B cell (primary cell): ENCODE results near the gene ATP5MK. TPM values are rescaled to one million over a fixed set of nuclear protein-coding genes. Genes with fewer than 3 reads are reported as not detected.
A peak's percentile ranks its signal among the peaks of the same experiment; 100 is the strongest.

Experiments
- ATAC-seq: fragments of 200-7000 bp; cut with Tn5 transposase; one replicate; pipeline ENCODE4 v1.10.0; 2021; ENCODE audit warnings: low read depth, mild to moderate bottlenecking, moderate number of reproducible peaks, moderate library complexity
- CTCF ChIA-PET: fragments of 350-600 bp; sonication (Branson Sonifier 250); formaldehyde crosslinking; loops from one replicate; lab custom pipeline; 2021; ENCODE audit warnings: antibody characterized with exemption, inconsistent platforms; lab: Charles Lee
- POLR2A ChIA-PET: fragments of 350-600 bp; sonication (Branson Sonifier 250); formaldehyde crosslinking; loops from one replicate; lab custom pipeline; 2021; ENCODE audit warnings: antibody characterized with exemption; lab: Charles Lee
- DNase-seq: peaks from one replicate; pipeline ENCODE4 v3.0.0; 2013
- H2AFZ ChIP-seq: 2 replicates; pipeline ENCODE4 v1.6.1; 2012; ENCODE audit warnings: mild to moderate bottlenecking, low read depth, low read length; ENCODE audit not compliant: insufficient read depth, poor library complexity, severe bottlenecking
- H3K27ac ChIP-seq, 2 donors: 1 replicate in 1 of 2; 2 replicates in 1 of 2; pipeline ENCODE4 v1.5.1; 2012 to 2013; ENCODE audit warnings: low read length in 2 of 2, mild to moderate bottlenecking in 2 of 2, moderate library complexity in 1 of 2
- H3K27me3 ChIP-seq, 4 experiments: fragments of 200-600 bp in 1 of 4; sonication (generic) in 1 of 4; replicated peaks in 1 of 4; 1 replicate in 2 of 4; 2 replicates in 2 of 4; pipeline versions ENCODE4 v1.6.1 to v1.7.0; 2013 to 2016; ENCODE audit warnings: low read length in 3 of 4, mild to moderate bottlenecking in 2 of 4, mixed read lengths in 1 of 4, moderate library complexity in 1 of 4; ENCODE audit not compliant: insufficient read depth in 4 of 4, control insufficient read depth in 3 of 4; ENCODE audit errors: control extremely low read depth in 1 of 4
- H3K36me3 ChIP-seq, 2 experiments: replicated peaks in 1 of 2; 1 replicate in 1 of 2; 2 replicates in 1 of 2; pipeline versions ENCODE4 v1.6.1 to v1.7.1; 2013; ENCODE audit warnings: low read length in 1 of 2; ENCODE audit not compliant: insufficient read depth in 2 of 2, control insufficient read depth in 1 of 2; ENCODE audit errors: control extremely low read depth in 1 of 2, extremely low read depth in 1 of 2
- H3K4me1 ChIP-seq, 2 donors: fragments of 200-600 bp in 1 of 2; sonication (generic) in 1 of 2; 1 replicate in 1 of 2; 2 replicates in 1 of 2; pipeline versions ENCODE4 v1.5.1 to v1.6.1; 2013 to 2017; ENCODE audit warnings: low read length in 2 of 2; ENCODE audit not compliant: control insufficient read depth in 2 of 2, insufficient read depth in 2 of 2
- H3K4me2 ChIP-seq: replicated peaks from 2 replicates; pipeline ENCODE3; 2012; ENCODE audit warnings: mild to moderate bottlenecking, low read depth, low read length; ENCODE audit not compliant: poor library complexity, severe bottlenecking
- H3K4me3 ChIP-seq, 5 experiments: fragments of 200-600 bp in 1 of 5; sonication (generic) in 1 of 5; 1 replicate in 3 of 5; 2 replicates in 2 of 5; pipeline versions ENCODE4 v1.5.1 to v1.7.0; 2011 to 2016; ENCODE audit warnings: low read length in 4 of 5, mild to moderate bottlenecking in 4 of 5, low read depth in 2 of 5, control low read depth in 1 of 5, moderate library complexity in 1 of 5; ENCODE audit not compliant: insufficient read depth in 1 of 5; ENCODE audit errors: control extremely low read depth in 1 of 5, extremely low read depth in 1 of 5
- H3K79me2 ChIP-seq: fragments of 200-600 bp; sonication (generic); one replicate; pipeline ENCODE4 v1.6.0; 2016; ENCODE audit warnings: low read length; ENCODE audit not compliant: control insufficient read depth, insufficient read depth
- H3K9ac ChIP-seq: fragments of 200-600 bp; sonication (generic); 2 replicates; pipeline ENCODE4 v1.6.1; 2017; ENCODE audit warnings: mild to moderate bottlenecking, low read length, moderate library complexity
- H3K9me3 ChIP-seq, 3 donors: one replicate each; pipeline versions ENCODE4 v1.6.1 to v1.7.1; 2013; ENCODE audit warnings: low read length in 2 of 3; ENCODE audit not compliant: control insufficient read depth in 2 of 3, insufficient read depth in 1 of 3; ENCODE audit errors: control extremely low read depth in 1 of 3
- H4K20me1 ChIP-seq: 2 replicates; pipeline ENCODE4 v1.6.0; 2012; ENCODE audit warnings: mild to moderate bottlenecking, low read length; ENCODE audit not compliant: insufficient read depth, control insufficient read depth, poor library complexity, severe bottlenecking
- H3K27ac Mint-ChIP-seq: one replicate; pipeline ENCODE4 v1.8.0; 2021; ENCODE audit warnings: mixed read lengths
- H3K27me3 Mint-ChIP-seq: one replicate; pipeline ENCODE4 v1.8.0; 2021; ENCODE audit warnings: mixed read lengths
- H3K4me1 Mint-ChIP-seq: one replicate; pipeline ENCODE4 v1.8.0; 2021; ENCODE audit warnings: mixed read lengths
- H3K4me3 Mint-ChIP-seq: one replicate; pipeline ENCODE4 v1.8.0; 2021; ENCODE audit warnings: mixed read lengths
- H3K9me3 Mint-ChIP-seq: one replicate; pipeline ENCODE4 v1.8.0; 2022; ENCODE audit warnings: mixed read lengths; ENCODE audit not compliant: insufficient read depth
- CTCF ChIP-seq: fragments of 200-600 bp; IDR thresholded peaks from one replicate; pipeline ENCODE4 v1.8.0; 2022; ENCODE audit warnings: antibody characterized with exemption, mild to moderate bottlenecking
- EZH2 ChIP-seq: IDR thresholded peaks from 2 replicates; pipeline ENCODE4 v1.6.1; 2012; ENCODE audit warnings: borderline replicate concordance, low read depth, mild to moderate bottlenecking, moderate library complexity, low read length; ENCODE audit not compliant: insufficient read depth, poor library complexity, severe bottlenecking
- WGBS: methylation state at CpG from one replicate; pipeline ENCODE4 v1.1.5; 2013; ENCODE audit warnings: missing lambda C conversion rate; ENCODE audit not compliant: insufficient coverage; 5-methylcytosine and 5-hydroxymethylcytosine counted together
- intact Hi-C: fragments of 100-400 bp; cut with micrococcal nuclease; formaldehyde crosslinking; loops from one replicate; pipeline ENCODE4 v1.10.0; 2022
- polyA plus RNA-seq: library from polyadenylated mRNA; depleted of rRNA; stranded (reverse); fragments of >200 nt; gene quantifications from 2 replicates; pipeline ENCODE4 v1.2.3, GENCODE V29; 2012
- total RNA-seq, 2 donors: library from RNA; stranded (reverse); fragments of 120-200 nt in 1 of 2; gene quantifications; 1 replicate in 1 of 2; 2 replicates in 1 of 2; pipeline versions ENCODE4 v1.2.3 to v1.2.4, GENCODE V29; 2013 to 2022

ATP5MK gene
- total and polyA plus RNA-seq, 2 donors (not counting 1 experiment from before 2014, with no cell fraction given): 96.6 to 99.9 TPM

- 92% methylated on average over 23 of the region's 23 CpGs for WGBS
- Histone ChIP-seq H3K9me3 (no peaks in the 10 kb centered on the region), H3K27me3 (no peaks in the 10 kb centered on the region), H3K79me2 (no peaks in the 10 kb centered on the region), H3K4me3 (no peak overlapping the region), H3K36me3 (peaks cover 0 to 80% of the 10 kb centered on the region in 2 experiments), H2AFZ (no peak overlapping the region), H4K20me1 (no peaks in the 10 kb centered on the region), H3K4me1 (no peaks in the 10 kb centered on the region), H3K27ac (no peak overlapping the region), H3K4me2 (no peak overlapping the region), H3K9ac (no peak overlapping the region)
- Mint-ChIP-seq H3K27ac (peak overlapping the region; percentile 46), H3K4me1 (peaks cover under 1% of the 10 kb centered on the region), H3K9me3 (no peaks in the 10 kb centered on the region), H3K4me3 (no peak overlapping the region), H3K27me3 (no peaks in the 10 kb centered on the region)
- intact Hi-C loops: no loop called here
- TF ChIP-seq CTCF: no peak
- no peak for DNase-seq
- CTCF ChIA-PET: interaction anchor here (1.0 to 2.0 kb wide), 5 partner anchors 9 to 41 kb away, joined by 3 to 10 read pairs (median 4); partner anchors contain the start of gene CALHM2
- POLR2A ChIA-PET: no interaction called here
- no peak for ATAC-seq
Measured at GRCh38 chr10:103443475-103444185, 47.4 kb upstream of the ATP5MK start.

GRCh38 chr10:103442031-103442461 is 45.8 kb upstream of the ATP5MK start:
- no peaks in the 10 kb centered on the region for H3K9me3 ChIP-seq
- peak overlapping the region; percentile 26 for H3K27ac Mint-ChIP-seq
- no peaks in the 10 kb centered on the region for H3K4me1 ChIP-seq
- POLR2A ChIA-PET: no interaction called here
- no peak overlapping the region for H3K4me3 ChIP-seq
- CTCF ChIA-PET: interaction anchor here (0.9 to 2.0 kb wide), 3 partner anchors 35 to 43 kb away, joined by 3 to 10 read pairs (median 3); no protein-coding TSS in a partner anchor
- no peak for TF ChIP-seq EZH2
- no peak for TF ChIP-seq CTCF
- H2AFZ ChIP-seq: no peak overlapping the region
- H4K20me1 ChIP-seq: no peaks in the 10 kb centered on the region
- WGBS: 97% methylated on average over 11 of the region's 13 CpGs
- no peak overlapping the region for H3K9ac ChIP-seq
- H3K4me2 ChIP-seq: no peak overlapping the region
- ATAC-seq (no peak), DNase-seq (no peak)
- H3K36me3 ChIP-seq: peaks cover 0 to 88% of the 10 kb centered on the region in 2 experiments
- intact Hi-C loops: no loop called here
- H3K27me3 ChIP-seq: no peaks in the 10 kb centered on the region
- H3K27me3 Mint-ChIP-seq: no peaks in the 10 kb centered on the region
- no peak overlapping the region for H3K27ac ChIP-seq
- no peaks in the 10 kb centered on the region for H3K4me1 Mint-ChIP-seq
- no peaks in the 10 kb centered on the region for H3K9me3 Mint-ChIP-seq
- no peaks in the 10 kb centered on the region for H3K79me2 ChIP-seq
- H3K4me3 Mint-ChIP-seq: no peak overlapping the region
